ENCODE data around the gene NR0B2. TPM values are rescaled to one million over a fixed set of nuclear protein-coding genes. Genes with fewer than 3 reads are reported as not detected.

NR0B2 gene
- polyA plus RNA-seq, 1 donor from 2014 or later = not detected

DNA sequence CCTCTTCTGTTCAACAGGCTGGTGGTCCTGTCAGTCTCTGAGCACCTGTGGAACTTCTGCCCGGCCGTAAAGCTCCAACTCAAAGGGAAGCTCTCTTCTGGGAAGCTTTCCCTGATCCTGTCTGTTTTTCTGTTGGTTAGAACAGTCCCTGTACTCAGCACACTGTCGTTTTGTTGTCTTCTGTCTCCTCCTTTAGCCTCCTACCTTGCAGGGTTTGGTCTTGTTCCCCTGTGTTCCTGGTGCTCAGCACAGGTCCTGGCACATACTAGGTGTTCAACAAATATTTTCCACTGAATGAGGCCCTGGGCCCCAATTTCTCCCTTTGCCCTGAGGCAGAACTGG, 46.8 kb upstream of the NR0B2 start:
- Histone ChIP-seq H3K36me3 (ENCODE audit: insufficient read depth, low read length) (no peaks in the 10 kb centered on the region), H3K4me3 (ENCODE audit: low read length) (peak overlapping the region; percentile 66), H4K20me1 (ENCODE audit: insufficient read depth) (no peaks in the 10 kb centered on the region), H3F3A (ENCODE audit: insufficient read depth, low read length, poor library complexity, severe bottlenecking) (no peaks in the 10 kb centered on the region), H3K79me2 (replicated peaks; ENCODE audit: insufficient read depth, low read length) (no peaks in the 10 kb centered on the region), H3K27ac (ENCODE audit: low read length) (no peak overlapping the region), H3K9me3 (ENCODE audit: low read length) (no peaks in the 10 kb centered on the region), H3K9ac (ENCODE audit: low read length) (no peak overlapping the region), H3K27me3 (ENCODE audit: insufficient read depth, low read depth, low read length) (peaks cover 51% of the 10 kb centered on the region), H2AFZ (ENCODE audit: low read depth, low read length) (no peak overlapping the region), H3K9me2 (ENCODE audit: insufficient read depth, low read length) (no peaks in the 10 kb centered on the region), H3K4me2 (ENCODE audit: low read length) (no peak overlapping the region)
- no peak for TF ChIP-seq RAD21 (conservative IDR thresholded peaks at IDR 0.05)
- TF ChIP-seq SMC3 (conservative IDR thresholded peaks at IDR 0.05; ENCODE audit: poor library complexity) = no peak
- no peak for TF ChIP-seq EZH2 (IDR thresholded peaks at IDR 0.05; ENCODE audit: borderline replicate concordance, insufficient read depth, low read length, poor library complexity, severe bottlenecking)

DNA sequence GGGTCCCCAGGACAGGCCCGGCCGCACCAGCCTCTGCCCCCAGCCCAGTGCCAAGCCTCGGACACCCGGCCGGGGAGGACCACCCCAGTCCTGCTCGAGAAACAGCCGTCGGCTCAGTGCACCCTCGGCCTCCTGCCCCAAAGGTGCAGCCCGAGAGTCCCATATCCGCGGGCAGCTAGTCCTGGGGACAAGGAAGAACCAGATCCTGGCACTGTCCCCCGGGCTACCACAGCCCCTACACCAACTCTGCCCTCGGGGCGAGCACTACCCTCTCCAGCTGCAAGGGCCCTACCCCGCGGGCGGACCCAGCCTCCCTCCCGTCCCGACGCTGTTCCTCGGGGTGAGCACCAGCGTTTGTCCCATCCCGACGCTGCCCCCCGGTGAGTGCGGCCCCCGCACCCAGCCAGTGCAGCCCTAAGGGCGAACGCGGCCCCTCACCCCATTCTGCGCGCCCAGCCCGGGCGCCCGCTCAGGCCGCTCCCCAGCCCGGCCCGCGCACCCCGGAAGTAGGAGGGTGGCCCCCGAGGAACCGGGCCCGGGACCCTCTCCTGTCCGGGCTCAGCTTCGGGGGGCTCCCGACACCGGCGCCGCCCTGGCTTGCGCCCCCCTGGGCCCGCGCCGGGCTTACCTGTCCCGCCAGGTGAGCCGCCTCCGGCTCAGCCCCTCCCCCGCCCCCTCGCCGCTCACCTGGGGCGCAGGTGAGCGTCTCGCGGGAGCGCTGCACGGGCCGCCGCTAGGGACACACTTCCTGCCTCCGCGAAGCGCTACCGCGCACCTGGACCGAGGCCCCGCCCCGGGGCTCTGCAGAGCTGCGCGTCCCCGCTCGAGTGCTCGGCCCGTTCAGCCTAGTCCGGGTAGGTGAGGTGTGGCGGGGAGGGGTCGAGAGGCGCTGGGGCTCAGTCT, 46.2 kb upstream of the NR0B2 start, which contains the start of gene KDF1:
Gene KDF1 (minus strand): TSS at position 747 of the 903 bp plus-strand sequence. CDS start 8,088 bp downstream, outside the sequence.
- no peak within 1 kb of the TSS for H3K27ac ChIP-seq (ENCODE audit: low read length)
- no peaks in the 10 kb centered on the region for H3K36me3 ChIP-seq (ENCODE audit: insufficient read depth, low read length)
- H3K79me2 ChIP-seq (replicated peaks; ENCODE audit: insufficient read depth, low read length) = no peaks in the 10 kb centered on the region
- peak within 1 kb of the TSS; percentile 66 for H3K4me3 ChIP-seq (ENCODE audit: low read length)
- no peaks in the 10 kb centered on the region for H4K20me1 ChIP-seq (ENCODE audit: insufficient read depth)
- H3K9me2 ChIP-seq (ENCODE audit: insufficient read depth, low read length) = no peaks in the 10 kb centered on the region
- no peaks in the 10 kb centered on the region for H3F3A ChIP-seq (ENCODE audit: insufficient read depth, low read length, poor library complexity, severe bottlenecking)
- peaks cover 51% of the 10 kb centered on the region for H3K27me3 ChIP-seq (ENCODE audit: insufficient read depth, low read depth, low read length)
- H2AFZ ChIP-seq (ENCODE audit: low read depth, low read length) = no peak within 1 kb of the TSS
- no peak within 1 kb of the TSS for H3K9ac ChIP-seq (ENCODE audit: low read length)
- H3K9me3 ChIP-seq (ENCODE audit: low read length) = no peaks in the 10 kb centered on the region
- no peak for TF ChIP-seq SMC3 (conservative IDR thresholded peaks at IDR 0.05; ENCODE audit: poor library complexity)
- TF ChIP-seq EP300 (conservative IDR thresholded peaks at IDR 0.05; ENCODE audit: poor library complexity, severe bottlenecking) = no peak
- TF ChIP-seq RAD21 (conservative IDR thresholded peaks at IDR 0.05) = no peak
- TF ChIP-seq MXI1 (conservative IDR thresholded peaks at IDR 0.05; ENCODE audit: poor library complexity, severe bottlenecking) = no peak
- TF ChIP-seq, protein P1, sequence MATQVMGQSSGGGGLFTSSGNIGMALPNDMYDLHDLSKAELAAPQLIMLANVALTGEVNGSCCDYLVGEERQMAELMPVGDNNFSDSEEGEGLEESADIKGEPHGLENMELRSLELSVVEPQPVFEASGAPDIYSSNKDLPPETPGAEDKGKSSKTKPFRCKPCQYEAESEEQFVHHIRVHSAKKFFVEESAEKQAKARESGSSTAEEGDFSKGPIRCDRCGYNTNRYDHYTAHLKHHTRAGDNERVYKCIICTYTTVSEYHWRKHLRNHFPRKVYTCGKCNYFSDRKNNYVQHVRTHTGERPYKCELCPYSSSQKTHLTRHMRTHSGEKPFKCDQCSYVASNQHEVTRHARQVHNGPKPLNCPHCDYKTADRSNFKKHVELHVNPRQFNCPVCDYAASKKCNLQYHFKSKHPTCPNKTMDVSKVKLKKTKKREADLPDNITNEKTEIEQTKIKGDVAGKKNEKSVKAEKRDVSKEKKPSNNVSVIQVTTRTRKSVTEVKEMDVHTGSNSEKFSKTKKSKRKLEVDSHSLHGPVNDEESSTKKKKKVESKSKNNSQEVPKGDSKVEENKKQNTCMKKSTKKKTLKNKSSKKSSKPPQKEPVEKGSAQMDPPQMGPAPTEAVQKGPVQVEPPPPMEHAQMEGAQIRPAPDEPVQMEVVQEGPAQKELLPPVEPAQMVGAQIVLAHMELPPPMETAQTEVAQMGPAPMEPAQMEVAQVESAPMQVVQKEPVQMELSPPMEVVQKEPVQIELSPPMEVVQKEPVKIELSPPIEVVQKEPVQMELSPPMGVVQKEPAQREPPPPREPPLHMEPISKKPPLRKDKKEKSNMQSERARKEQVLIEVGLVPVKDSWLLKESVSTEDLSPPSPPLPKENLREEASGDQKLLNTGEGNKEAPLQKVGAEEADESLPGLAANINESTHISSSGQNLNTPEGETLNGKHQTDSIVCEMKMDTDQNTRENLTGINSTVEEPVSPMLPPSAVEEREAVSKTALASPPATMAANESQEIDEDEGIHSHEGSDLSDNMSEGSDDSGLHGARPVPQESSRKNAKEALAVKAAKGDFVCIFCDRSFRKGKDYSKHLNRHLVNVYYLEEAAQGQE (IDR thresholded peaks at IDR 0.05; ENCODE audit: borderline replicate concordance) = no peak
- TF ChIP-seq EZH2 (IDR thresholded peaks at IDR 0.05; ENCODE audit: borderline replicate concordance, insufficient read depth, low read length, poor library complexity, severe bottlenecking) = peak; percentile 49
- no peak for TF ChIP-seq POLR2AphosphoS5 (IDR thresholded peaks at IDR 0.05)
- TF ChIP-seq, protein P2, sequence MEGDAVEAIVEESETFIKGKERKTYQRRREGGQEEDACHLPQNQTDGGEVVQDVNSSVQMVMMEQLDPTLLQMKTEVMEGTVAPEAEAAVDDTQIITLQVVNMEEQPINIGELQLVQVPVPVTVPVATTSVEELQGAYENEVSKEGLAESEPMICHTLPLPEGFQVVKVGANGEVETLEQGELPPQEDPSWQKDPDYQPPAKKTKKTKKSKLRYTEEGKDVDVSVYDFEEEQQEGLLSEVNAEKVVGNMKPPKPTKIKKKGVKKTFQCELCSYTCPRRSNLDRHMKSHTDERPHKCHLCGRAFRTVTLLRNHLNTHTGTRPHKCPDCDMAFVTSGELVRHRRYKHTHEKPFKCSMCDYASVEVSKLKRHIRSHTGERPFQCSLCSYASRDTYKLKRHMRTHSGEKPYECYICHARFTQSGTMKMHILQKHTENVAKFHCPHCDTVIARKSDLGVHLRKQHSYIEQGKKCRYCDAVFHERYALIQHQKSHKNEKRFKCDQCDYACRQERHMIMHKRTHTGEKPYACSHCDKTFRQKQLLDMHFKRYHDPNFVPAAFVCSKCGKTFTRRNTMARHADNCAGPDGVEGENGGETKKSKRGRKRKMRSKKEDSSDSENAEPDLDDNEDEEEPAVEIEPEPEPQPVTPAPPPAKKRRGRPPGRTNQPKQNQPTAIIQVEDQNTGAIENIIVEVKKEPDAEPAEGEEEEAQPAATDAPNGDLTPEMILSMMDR (IDR thresholded peaks at IDR 0.05; ENCODE audit: poor library complexity, severe bottlenecking) = peak; percentile 55
- TF ChIP-seq TAF1 (IDR thresholded peaks at IDR 0.05; ENCODE audit: low read depth) = no peak
- peak within 1 kb of the TSS; percentile 24 for H3K4me2 ChIP-seq (ENCODE audit: low read length)
